Mammary epithelial cell (primary cell): ENCODE results near the gene PDIA6.

Experiments used
- EZH2 ChIP-seq: IDR thresholded peaks from 2 replicates; pipeline ENCODE4 v1.6.1; 2012; ENCODE audit warnings: low read length, inconsistent platforms, borderline replicate concordance
- TF ChIP-seq, protein P1 (sequence below), 2 donors: IDR thresholded peaks in 1 of 2; conservative IDR thresholded peaks in 1 of 2; 2 replicates each; pipeline ENCODE4 v1.5.1; 2011 to 2012; ENCODE audit warnings: inconsistent platforms in 2 of 2, low read length in 2 of 2, mild to moderate bottlenecking in 2 of 2, control low read depth in 1 of 2, low read depth in 1 of 2; ENCODE audit not compliant: insufficient read depth in 1 of 2; ENCODE audit errors: extremely low read depth in 1 of 2

DNA sequence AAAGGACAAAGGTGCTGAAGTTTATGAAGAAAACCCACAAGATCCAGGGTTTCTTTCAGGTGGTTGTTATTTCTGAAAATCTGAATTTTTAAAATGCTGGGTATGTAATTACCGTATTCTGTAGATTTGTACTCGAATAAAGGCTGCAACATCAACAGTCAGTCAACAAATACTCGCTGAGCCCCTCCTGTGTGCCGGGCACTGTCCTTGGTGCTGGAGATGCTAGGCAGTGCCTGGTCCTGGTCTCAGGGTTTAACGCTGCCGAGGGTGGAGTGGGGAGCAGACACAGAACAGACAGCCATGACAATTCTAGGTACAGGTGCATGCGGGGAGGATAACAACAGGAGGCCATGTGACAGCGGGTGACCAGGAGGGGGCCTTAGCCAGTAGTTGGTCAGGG is 27.2 kb upstream of the PDIA6 start:
- TF ChIP-seq, protein P1, sequence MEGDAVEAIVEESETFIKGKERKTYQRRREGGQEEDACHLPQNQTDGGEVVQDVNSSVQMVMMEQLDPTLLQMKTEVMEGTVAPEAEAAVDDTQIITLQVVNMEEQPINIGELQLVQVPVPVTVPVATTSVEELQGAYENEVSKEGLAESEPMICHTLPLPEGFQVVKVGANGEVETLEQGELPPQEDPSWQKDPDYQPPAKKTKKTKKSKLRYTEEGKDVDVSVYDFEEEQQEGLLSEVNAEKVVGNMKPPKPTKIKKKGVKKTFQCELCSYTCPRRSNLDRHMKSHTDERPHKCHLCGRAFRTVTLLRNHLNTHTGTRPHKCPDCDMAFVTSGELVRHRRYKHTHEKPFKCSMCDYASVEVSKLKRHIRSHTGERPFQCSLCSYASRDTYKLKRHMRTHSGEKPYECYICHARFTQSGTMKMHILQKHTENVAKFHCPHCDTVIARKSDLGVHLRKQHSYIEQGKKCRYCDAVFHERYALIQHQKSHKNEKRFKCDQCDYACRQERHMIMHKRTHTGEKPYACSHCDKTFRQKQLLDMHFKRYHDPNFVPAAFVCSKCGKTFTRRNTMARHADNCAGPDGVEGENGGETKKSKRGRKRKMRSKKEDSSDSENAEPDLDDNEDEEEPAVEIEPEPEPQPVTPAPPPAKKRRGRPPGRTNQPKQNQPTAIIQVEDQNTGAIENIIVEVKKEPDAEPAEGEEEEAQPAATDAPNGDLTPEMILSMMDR (conservative IDR thresholded peaks at IDR 0.05 in 1 of 2, IDR thresholded peaks at IDR 0.05 in 1 of 2; ENCODE audit: extremely low read depth in 1 of 2, insufficient read depth in 1 of 2, low read depth in 1 of 2, low read length in 2 of 2): no peak
- no peak for TF ChIP-seq EZH2
